ENCODE data around the gene GAS2.
A peak's percentile ranks its signal among the peaks of the same experiment; 100 is the strongest.

Gene GAS2

GRCh38 chr11:22787551-22788162 lies 121.2 kb downstream of the GAS2 start:
- peak; percentile 61 for DNase-seq (ENCODE audit: low spot score)

DNA sequence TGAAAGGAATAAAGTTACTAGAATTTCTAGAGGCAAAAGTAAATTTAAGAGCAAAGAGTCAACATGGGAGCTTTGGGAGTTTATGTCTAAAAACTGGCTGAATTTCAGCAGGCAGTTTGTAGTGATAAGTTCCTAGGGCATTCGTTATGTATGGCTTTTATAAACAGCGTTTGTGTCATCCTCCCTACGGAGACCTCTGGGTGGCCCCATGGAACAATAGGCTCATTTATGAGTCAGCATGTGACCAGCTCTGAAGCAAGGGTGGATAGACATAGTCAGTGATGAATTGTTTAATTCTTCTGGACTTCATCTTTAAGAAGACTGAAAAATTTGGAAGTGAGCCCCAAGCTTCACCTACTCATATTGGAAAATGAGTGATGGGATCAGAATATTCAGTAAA lies 126.1 kb downstream of the GAS2 start:
- peak; percentile 73 for DNase-seq (ENCODE audit: low spot score)

DNA sequence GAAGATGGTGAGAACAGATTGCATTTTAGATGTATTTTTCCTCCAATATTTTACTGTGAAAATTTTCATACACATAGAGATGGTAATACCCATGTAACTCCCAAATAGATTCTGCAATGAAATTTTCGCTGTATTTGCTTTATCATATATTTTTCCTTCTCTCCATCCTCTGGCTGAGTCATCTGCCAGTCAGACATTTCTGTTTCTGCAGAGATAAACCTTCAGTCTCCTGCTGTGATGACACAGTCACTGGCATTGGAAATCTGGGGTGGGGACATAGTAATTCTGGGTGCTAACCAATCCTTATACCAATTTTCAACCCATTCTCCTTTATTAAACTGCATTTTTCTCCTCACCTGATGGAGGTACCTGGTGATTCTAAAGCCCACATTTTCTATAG lies 129.5 kb downstream of the GAS2 start:
- DNase-seq (ENCODE audit: low spot score): no peak

DNA sequence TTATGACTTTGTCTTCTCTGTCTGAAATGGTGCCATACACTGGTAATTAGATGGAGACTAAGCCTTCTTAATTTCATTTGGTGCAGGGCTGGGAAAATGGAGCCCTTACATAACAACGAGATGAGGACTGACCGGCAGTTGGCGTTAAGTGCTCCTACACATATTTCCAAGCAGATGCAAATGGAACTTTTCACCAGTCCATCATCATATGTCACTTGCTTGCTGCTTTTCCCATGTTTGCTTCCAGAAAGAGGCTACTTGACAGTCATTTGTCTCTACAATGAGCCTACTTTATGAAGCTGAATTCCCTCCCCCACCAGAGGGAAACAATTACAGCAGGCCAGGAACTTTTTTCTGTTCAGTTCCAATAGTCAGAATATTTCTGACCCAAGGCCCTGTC lies 130.6 kb downstream of the GAS2 start:
- DNase-seq (ENCODE audit: low spot score): no peak

DNA sequence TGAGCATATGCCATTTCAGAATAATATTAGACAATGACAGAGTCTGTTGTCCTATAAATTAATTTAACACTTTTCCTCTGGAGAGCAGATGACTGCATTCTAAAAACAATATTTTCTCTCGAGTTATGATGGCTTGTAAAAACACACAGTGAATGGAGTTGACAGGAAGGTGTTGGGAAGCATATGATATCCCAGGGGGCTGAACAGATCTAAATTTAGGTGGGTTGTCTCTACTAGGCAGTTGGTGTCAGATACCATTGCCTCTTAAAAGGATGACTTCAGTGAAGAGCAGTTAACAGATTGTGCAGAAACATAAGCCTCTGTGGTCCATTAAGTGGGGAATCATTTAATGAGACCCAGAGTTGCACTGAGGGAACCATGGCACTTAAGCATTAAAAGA lies 132.5 kb downstream of the GAS2 start:
- DNase-seq (ENCODE audit: low spot score): no peak

DNA sequence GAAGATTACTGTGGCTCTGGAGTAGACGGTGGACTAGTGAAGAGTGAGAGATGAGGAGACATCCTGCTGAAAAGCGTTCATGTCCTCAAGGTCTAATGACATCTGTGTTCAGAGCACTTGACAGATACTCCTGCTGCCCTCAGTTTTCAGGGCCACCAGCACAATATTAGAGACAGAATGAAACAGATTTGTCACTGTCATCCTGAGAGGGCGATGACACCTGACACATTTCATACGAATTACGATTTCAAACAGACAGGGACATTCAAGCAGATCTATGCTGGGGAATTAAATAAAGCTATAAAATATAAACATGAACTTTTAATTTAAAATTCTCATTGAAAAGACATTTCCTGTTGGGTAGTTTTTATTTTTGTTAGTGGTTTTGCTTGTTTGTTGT lies 134.1 kb downstream of the GAS2 start:
- no peak for DNase-seq (ENCODE audit: low spot score)

DNA sequence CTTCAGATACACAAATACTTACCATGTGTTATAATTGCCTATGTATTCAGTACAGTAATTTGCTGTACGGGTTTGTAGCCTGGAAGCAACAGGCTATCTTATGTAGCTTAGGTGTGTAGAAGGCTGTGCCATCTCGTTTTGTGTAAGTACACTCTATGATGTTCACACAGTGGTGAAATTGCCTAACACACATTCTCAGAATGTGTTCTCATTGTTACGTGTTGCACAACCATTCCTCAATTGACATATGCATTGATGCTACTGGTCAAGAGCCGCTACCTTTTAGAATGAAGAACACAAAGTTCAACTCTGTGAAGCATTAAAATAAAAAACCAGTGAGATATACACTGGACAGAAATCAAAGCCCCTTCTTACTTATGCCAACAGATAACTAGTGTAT lies 136.4 kb downstream of the GAS2 start:
- no peak for DNase-seq (ENCODE audit: low spot score)

- DNase-seq (ENCODE audit: low spot score): no peak
Observed at GRCh38 chr11:22807391-22807790, 141.0 kb downstream of the GAS2 start.

DNA sequence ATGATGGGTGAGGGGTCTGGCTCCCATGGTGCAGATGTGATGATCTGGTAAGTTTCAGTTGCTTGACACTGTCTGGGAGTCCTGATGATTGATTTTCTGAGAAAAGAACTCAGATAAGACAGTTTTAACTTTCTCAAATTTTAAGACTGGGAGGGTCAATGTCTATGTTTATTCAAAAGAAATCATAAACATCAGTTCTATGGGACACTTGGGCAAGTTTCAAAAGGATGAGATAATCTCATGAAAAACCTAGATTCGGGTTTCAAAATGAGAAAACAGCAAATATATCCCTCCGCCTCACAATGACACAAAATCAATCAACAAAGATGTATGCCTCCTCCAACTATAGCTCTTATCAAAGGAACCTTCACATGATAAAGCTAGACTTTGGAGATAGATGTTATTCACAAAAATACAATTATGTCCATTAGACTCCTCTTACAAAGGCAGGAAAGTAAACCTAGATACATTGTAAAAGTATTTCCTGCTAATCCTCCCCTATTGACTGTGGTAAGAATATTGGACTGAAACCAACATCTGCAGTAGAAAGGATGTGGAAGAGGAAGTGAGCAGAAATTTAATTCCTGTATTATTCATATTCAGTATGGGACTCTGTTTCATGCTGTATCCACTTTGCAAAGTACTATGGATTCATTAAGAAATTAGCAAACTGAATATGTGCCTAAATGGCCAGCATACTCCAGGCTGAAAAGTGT lies 141.6 kb downstream of the GAS2 start:
- DNase-seq (ENCODE audit: low spot score): no peak

DNA sequence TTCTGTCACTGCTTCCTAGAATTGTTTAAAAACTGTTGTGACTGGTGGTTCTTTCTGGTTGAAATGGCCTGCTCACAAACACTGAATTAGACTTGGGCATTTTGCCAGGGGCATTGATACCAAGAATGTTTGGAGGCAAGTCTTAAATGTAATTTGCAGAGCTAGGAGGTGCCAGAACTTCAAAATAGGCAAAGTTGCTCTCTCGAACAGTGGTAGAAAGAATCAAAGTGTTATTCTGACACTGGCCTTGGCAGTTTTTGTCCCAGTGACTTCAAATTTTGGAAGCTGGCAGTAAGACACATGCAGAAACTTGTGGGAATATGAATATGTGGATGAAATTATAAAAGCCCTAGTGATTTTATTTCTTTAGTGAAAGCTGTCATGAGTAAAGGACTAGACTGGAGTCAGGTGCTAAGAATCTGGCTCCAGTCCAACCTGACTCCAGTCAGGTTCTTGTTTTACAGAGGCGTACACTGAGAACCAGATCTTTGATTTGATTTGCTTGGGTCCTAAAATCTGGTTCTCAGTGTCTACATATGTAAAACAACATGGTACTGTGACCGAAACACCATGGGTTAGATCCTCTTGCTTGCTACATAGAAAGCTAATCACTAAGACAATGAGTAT lies 142.3 kb downstream of the GAS2 start:
- DNase-seq (ENCODE audit: low spot score): no peak

GRCh38 chr11:22809893-22810292 lies 143.5 kb downstream of the GAS2 start:
- no peak for DNase-seq (ENCODE audit: low spot score)

DNA sequence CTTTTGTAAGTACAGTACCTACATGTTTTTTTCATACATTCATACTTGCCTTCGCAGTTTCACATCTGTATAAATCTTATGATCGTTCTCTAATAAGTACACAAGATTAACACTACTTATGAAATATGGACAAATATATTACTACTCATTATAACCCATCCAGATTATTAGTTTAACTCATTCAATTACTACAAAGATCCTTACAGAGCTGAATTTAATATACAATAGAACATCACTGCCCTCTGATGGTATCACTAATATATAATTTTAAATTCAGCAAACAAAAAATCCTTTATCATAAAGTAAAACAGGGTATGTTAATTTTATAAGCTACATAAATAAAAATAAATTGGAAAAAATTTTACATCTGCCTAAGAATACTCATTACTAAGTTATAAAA lies 155.8 kb downstream of the GAS2 start:
- no peak for DNase-seq (ENCODE audit: low spot score)

- DNase-seq (ENCODE audit: low spot score): peak; percentile 43
Observed at GRCh38 chr11:22828373-22828772, 162.0 kb downstream of the GAS2 start.

GRCh38 chr11:22829231-22830081 lies 163.0 kb downstream of the GAS2 start, which contains the start of gene SVIP:
TSS of gene SVIP (minus strand) at chr11:22829801. CDS start at chr11:22829748, 53 bp downstream.
- DNase-seq (ENCODE audit: low spot score): peak; percentile 91

DNA sequence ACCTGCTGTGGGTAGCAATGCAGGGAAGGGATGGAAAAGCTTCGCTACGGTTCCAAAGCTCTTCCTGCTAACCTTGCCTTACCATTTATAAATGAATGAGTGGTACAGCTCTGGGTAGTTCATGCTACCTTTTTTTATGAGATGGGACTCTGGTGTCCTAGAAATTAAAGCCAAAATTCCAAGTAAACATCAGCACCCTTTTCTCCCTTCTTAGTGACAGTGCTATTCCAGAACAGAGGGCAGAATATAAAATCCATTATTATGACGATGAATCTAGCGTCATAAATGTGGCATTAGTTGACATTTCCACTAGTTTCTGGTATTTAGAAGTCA lies 163.6 kb downstream of the GAS2 start:
- DNase-seq (ENCODE audit: low spot score): no peak

DNA sequence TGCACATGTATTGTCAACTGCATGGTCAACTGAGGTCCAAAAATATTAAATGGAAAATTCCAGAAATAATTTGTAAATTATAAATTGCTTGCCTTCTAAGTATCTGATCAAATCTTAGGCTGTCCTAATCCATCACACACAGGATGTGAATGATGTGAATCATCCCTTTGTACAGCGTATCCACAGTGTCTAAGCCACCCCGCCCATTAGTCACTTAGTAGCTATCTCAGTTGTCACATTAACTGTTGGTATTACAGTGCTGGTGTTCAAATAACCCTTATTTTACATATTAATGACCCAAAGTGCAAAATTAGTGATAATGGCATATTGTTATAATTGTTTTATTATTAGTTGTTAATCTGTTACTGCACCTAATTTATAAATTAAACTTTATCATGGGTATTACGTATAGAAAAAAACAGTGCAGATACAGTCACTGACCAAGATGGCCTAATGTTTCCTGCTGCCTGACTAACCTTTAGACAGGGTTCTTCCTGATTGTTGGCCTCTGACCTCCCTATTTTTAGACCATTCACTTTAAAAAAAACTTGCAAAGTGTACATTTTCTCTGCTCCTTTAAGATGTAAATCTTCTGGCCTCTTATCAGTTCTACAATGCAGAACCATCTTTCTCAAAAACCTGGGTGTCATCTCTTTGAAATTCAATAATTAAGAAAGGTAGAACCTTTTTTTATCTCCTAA lies 166.1 kb downstream of the GAS2 start:
- DNase-seq (ENCODE audit: low spot score): peak; percentile 77

DNA sequence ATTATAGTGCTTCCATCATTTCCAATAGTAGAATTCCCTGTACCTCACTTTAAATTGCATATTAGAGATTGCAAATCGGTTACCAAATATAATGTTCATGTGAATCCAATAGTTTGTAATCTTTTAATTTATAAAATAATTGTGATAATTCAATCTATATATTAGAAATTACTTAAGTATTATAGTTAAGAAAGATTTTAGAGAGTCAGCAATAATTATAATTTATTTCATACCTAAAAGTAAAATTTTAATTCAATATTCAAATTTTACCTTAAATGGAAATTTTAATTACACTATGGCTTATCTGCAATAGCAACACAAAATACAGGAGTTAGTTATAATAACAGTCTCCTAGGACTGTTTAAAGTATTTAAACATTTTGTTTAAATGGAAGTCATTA lies 180.3 kb downstream of the GAS2 start:
- DNase-seq (ENCODE audit: low spot score): no peak

DNA sequence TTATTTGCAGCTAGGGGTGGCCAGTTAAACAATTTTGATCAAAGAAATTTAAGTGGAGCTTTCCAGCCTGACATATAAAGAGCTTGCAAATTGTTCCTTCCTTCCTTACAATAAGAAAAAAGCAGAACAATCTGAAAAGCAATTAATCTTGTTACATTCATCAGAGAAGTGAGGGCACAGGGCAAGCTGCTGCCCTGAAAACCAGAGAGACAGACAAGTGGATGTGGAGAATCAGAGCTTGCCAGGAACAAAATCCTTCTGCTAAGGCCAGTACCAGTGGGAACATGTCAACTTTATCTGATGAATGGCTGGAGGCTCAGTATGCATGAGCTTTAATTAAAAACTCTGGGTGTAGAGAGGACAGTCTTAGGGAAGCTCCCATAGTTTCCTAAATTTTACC lies 185.1 kb downstream of the GAS2 start:
- DNase-seq (ENCODE audit: low spot score): no peak

- DNase-seq (ENCODE audit: low spot score): no peak
Observed at GRCh38 chr11:22859756-22860155, 193.3 kb downstream of the GAS2 start.

GRCh38 chr11:22860241-22860640 lies 193.8 kb downstream of the GAS2 start, which contains the start of gene CCDC179:
TSS of gene CCDC179 (minus strand) at chr11:22860474. CDS start at chr11:22860421, 53 bp downstream.
- no peak for DNase-seq (ENCODE audit: low spot score)

Measured in RKO (cell line).